Activated CD4-positive, CD25-positive, alpha-beta regulatory T cell treated with anti-CD3 and anti-CD28 coated beads, Interleukin-2, amount 50 U/mL, for 24 hours (primary cell): ENCODE measurements around the gene ATF7.

Experiments
- ATAC-seq, 2 donors: fragments of 150-1000 bp; cut with Tn5 transposase; one replicate each; pipeline ENCODE4 v1.10.0; 2021; ENCODE audit warnings: mild to moderate bottlenecking in 1 of 2, moderate library complexity in 1 of 2

The ATF7 gene

GRCh38 chr12:53518381-53518780 lies 107.8 kb downstream of the ATF7 start:
- no peak for ATAC-seq

GRCh38 chr12:53516758-53517455 lies 109.3 kb downstream of the ATF7 start:
- ATAC-seq = no peak

- ATAC-seq = no peak
These were observed 110.9 kb downstream of the ATF7 start for GRCh38 chr12:53515291-53515680.

GRCh38 chr12:53514628-53515290 lies 111.4 kb downstream of the ATF7 start:
- no peak for ATAC-seq

GRCh38 chr12:53513712-53514410 lies 112.3 kb downstream of the ATF7 start:
- ATAC-seq = no peak

GRCh38 chr12:53510181-53510812 lies 115.9 kb downstream of the ATF7 start:
- no peak for ATAC-seq

- peak; percentile 95 to 98 for ATAC-seq
These were observed 117.5 kb downstream of the ATF7 start for GRCh38 chr12:53508534-53509170.

GRCh38 chr12:53507603-53507885 lies 118.6 kb downstream of the ATF7 start:
- no peak for ATAC-seq

GRCh38 chr12:53506881-53507602 lies 119.1 kb downstream of the ATF7 start, which contains the start of gene NPFF:
Gene NPFF (minus strand): TSS chr12:53507484. CDS start chr12:53507474, 10 bp downstream.
- ATAC-seq = no peak

- ATAC-seq = no peak
These were observed 119.8 kb downstream of the ATF7 start for GRCh38 chr12:53506450-53506785.

- no peak for ATAC-seq
These were observed 120.4 kb downstream of the ATF7 start for GRCh38 chr12:53505555-53506449.

GRCh38 chr12:53505086-53505485 lies 121.1 kb downstream of the ATF7 start:
- ATAC-seq = no peak

- no peak for ATAC-seq
These were observed 121.9 kb downstream of the ATF7 start for GRCh38 chr12:53504004-53504920.

- no peak for ATAC-seq
These were observed 123.0 kb downstream of the ATF7 start for GRCh38 chr12:53502983-53503728.

GRCh38 chr12:53502331-53502730 lies 123.9 kb downstream of the ATF7 start:
- no peak for ATAC-seq

GRCh38 chr12:53501615-53502181 lies 124.5 kb downstream of the ATF7 start:
- no peak for ATAC-seq

- ATAC-seq = peak; percentile 81 to 85
These were observed 125.2 kb downstream of the ATF7 start, which contains the start of gene TARBP2 for GRCh38 chr12:53500776-53501614. Gene TARBP2 (plus strand): TSS chr12:53501283. CDS start chr12:53501409, 126 bp downstream.
